ENCODE results near the gene ZMPSTE24.

DNA sequence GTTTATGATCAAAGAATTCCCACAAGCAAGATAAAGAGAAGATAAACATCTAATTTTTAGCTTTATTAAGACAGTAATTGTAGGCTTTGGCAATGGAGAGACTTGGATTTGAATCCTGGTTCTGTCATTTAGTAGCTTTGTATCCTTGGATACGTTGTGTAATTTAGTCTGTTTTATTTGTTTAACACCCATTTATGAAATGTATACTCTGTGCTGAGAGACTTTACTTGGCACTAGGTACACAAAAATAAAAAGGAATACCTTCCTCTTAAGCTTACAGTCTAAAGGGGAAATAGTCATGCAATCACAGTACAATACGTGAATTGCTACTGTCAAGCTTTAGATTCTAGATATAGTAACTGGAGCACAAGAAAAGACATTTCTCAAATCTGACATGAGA lies 23.8 kb downstream of the ZMPSTE24 start:
- TF ChIP-seq, protein P1, sequence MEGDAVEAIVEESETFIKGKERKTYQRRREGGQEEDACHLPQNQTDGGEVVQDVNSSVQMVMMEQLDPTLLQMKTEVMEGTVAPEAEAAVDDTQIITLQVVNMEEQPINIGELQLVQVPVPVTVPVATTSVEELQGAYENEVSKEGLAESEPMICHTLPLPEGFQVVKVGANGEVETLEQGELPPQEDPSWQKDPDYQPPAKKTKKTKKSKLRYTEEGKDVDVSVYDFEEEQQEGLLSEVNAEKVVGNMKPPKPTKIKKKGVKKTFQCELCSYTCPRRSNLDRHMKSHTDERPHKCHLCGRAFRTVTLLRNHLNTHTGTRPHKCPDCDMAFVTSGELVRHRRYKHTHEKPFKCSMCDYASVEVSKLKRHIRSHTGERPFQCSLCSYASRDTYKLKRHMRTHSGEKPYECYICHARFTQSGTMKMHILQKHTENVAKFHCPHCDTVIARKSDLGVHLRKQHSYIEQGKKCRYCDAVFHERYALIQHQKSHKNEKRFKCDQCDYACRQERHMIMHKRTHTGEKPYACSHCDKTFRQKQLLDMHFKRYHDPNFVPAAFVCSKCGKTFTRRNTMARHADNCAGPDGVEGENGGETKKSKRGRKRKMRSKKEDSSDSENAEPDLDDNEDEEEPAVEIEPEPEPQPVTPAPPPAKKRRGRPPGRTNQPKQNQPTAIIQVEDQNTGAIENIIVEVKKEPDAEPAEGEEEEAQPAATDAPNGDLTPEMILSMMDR (IDR thresholded peaks at IDR 0.05; ENCODE audit: low read depth, low read length, poor library complexity, severe bottlenecking) = no peak
- TF ChIP-seq EZH2phosphoT487 (IDR thresholded peaks at IDR 0.05; ENCODE audit: borderline replicate concordance, low read length) = no peak
